Liver (tissue), 9 donors: ENCODE results near the gene KCNJ18. TPM values are rescaled to one million over a fixed set of nuclear protein-coding genes. Genes with fewer than 3 reads are reported as not detected.
"Not testable (repeated sequence)": the region's sequence is repeated elsewhere in the genome, so short reads cannot be mapped to it uniquely, and the experiment has no call there.

Source experiments
- DNase-seq: peaks from one replicate; pipeline ENCODE4 v3.0.0-alpha.2; 2017; ENCODE audit warnings: low spot score
- H3K27ac ChIP-seq, 2 donors: one replicate each; pipeline ENCODE4 v1.7.0; 2013; ENCODE audit warnings: inconsistent platforms in 2 of 2, low read length in 2 of 2, control low read depth in 1 of 2, low read depth in 1 of 2, mild to moderate bottlenecking in 1 of 2
- H3K27me3 ChIP-seq, 4 donors: one replicate each; pipeline versions ENCODE4 v1.6.1 to v1.7.0; 2013; ENCODE audit warnings: low read length in 3 of 4, inconsistent platforms in 1 of 4, mild to moderate bottlenecking in 1 of 4, moderate library complexity in 1 of 4; ENCODE audit not compliant: control insufficient read depth in 4 of 4, insufficient read depth in 4 of 4
- H3K36me3 ChIP-seq, 4 donors: one replicate each; pipeline versions ENCODE4 v1.6.1 to v1.7.0; 2013; ENCODE audit warnings: low read length in 3 of 4, mild to moderate bottlenecking in 3 of 4, low read depth in 1 of 4, moderate library complexity in 1 of 4; ENCODE audit not compliant: control insufficient read depth in 4 of 4, insufficient read depth in 3 of 4
- H3K4me1 ChIP-seq, 4 donors: one replicate each; pipeline versions ENCODE4 v1.6.1 to v1.7.0; 2013; ENCODE audit warnings: low read length in 3 of 4, mild to moderate bottlenecking in 3 of 4, moderate library complexity in 1 of 4; ENCODE audit not compliant: control insufficient read depth in 4 of 4, insufficient read depth in 4 of 4
- H3K4me3 ChIP-seq, 3 donors: one replicate each; pipeline versions ENCODE4 v1.6.1 to v1.7.0; 2013; ENCODE audit warnings: low read length in 3 of 3, control low read depth in 1 of 3, low read depth in 1 of 3, mild to moderate bottlenecking in 1 of 3
- H3K9ac ChIP-seq, 2 donors: one replicate each; pipeline ENCODE4 v1.7.0; 2013; ENCODE audit warnings: low read length in 2 of 2, mild to moderate bottlenecking in 2 of 2, moderate library complexity in 2 of 2, control low read depth in 1 of 2, low read depth in 1 of 2
- H3K9me3 ChIP-seq, 4 donors: one replicate each; pipeline versions ENCODE4 v1.6.1 to v1.7.0; 2013; ENCODE audit warnings: low read length in 3 of 4; ENCODE audit not compliant: control insufficient read depth in 4 of 4
- WGBS: extraction: QIAGEN DNeasy Blood & Tissue Kit; methylation state at CpG from one replicate; pipeline ENCODE4 v1.1.7; 2013; 5-methylcytosine and 5-hydroxymethylcytosine counted together
- polyA plus RNA-seq, 2 donors: library from polyadenylated mRNA; stranded (reverse) in 1 of 2; unstranded in 1 of 2; fragments of 200-250 nt in 1 of 2; fragments of >200 nt in 1 of 2; fragmentation: Nextera tagmentation in 1 of 2; extraction: Ambion mirVana in 1 of 2; gene quantifications; one replicate each; pipeline versions ENCODE4 v1.2.1 to v1.2.3, GENCODE V29; 2013 to 2015
- total RNA-seq, 2 donors: library from RNA; depleted of rRNA; stranded (reverse); fragments of >200 nt; gene quantifications; one replicate each; pipeline ENCODE4 v1.2.3, GENCODE V29; 2014
- donor health status: healthy.
- donor health status: healthy.
- donor health status: healthy.
- donor health status: healthy.
- donor health status: healthy.

Gene KCNJ18
- total and polyA plus RNA-seq, 4 donors: not detected

DNA sequence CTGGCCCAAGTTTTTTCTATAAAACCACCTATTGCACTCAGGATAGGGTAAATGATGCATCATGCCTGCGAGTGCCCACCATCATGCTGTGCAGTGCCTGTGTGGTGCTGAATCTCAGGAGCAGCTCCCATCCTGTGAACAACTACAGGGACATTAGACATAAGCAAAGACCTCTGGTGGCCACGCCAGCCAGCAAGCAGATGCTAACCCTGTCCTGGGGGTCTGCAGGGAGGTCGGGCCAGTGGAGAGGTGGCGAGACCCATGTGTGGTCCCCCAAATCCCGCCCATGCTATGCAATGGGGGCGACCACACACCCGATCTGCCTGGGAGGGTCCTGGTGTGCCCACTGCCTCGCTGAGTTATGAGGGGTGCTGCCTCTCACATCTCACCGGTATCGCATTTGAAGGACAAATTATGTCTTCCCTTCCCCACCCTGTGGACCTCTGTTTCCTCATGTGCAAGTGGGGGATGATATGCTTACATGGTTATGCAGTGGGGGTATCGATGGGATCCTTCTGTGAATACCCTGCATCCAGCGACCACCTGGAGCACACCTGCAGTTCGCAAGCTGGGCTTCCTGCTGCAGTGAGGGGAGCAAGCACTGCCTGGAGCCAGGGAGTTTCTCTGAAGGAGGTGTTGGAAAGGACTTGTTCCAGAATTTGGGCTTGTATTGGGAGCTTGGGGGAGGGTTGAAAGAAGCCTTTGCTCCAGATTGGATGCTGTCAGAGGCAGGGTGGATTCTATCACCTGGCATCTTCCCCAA lies 23.4 kb upstream of the KCNJ18 start:
- H3K27me3 ChIP-seq: not testable (repeated sequence)

DNA sequence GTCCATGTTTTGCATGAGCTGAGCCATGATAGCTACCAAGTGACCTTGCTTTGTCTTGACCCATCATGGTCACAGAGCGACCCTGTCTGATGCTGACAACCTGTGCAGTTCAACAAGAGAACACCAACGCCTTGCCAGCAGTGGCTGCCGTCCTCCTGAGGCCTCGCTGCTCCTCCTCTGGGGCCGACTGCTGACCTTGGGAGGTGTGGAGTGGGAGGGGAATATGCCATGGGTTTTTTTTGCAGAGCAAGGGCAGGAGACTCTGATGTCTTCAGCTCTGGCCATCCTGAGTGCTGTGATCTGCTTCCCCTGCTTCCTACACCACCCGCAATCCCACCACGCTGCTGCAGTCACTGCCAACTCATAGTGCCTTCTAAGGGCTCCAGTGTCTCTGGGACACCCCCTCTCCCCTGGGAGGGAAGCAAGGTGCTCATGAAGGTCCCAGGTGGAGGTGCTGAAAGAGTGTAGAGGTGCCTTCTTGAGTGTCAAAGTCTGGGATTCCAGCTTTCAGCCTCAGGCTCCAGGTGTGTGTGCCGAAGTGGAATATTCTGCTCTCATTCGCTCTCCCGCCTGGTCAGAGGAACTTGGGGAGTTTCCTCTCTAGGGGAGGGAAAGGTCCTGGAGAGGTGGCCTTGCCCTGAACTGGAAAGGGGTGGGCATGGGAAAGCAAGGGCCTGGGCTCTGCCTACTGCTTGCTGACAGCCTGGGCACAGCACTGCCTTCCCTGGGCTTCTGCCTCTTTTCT lies 22.5 kb upstream of the KCNJ18 start:
- DNase-seq: peak; percentile 25
- 74% methylated on average over 10 of the region's 10 CpGs for WGBS

More for the DNA sequence above, 23.4 kb upstream of the KCNJ18 start:
- H3K36me3 ChIP-seq, H3K27ac ChIP-seq, H3K4me1 ChIP-seq, H3K9me3 ChIP-seq, H3K4me3 ChIP-seq, H3K9ac ChIP-seq: not testable (repeated sequence)
- peak; percentile 28 for DNase-seq
- WGBS: 72% methylated on average over 13 of the region's 13 CpGs

DNA sequence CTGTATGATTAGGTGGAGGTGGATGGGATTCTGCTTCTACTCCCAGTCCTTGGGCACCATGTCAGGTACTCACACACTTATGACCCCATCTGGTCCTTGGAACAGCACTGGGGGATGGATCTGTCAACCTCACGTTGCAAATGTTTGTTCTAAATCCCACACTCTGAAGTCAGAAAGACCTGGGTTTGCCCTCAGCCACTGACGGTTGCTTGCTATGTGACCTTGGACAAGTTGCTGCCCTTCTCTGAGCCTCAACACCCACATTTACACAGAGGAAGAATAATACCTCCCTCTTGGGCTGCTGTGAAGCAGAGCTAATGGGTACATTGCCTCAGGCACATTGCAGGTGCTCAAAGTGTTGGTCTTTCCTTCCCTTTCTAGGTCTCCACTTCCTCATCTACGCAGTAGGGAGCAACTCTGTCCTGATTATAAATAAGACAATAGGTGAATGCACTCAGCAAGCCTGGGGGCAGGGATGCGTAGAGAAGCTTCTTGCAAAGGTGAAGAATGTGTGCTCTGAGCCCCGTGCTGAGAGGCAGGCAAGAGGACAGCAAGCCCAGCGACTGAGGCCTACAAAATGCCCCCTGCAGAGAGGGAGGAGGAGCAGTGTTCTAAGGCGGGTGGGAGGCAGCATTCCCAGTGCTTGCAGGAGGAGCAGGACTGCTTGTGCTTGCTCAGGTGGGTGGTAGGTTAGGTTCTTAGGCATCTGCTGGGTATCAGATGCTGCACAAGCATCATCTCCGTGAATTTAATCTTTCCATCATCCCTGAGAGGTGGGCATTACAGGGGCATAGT lies 21.8 kb upstream of the KCNJ18 start:
- H3K4me1 ChIP-seq, H3K27ac ChIP-seq, H3K4me3 ChIP-seq, H3K27me3 ChIP-seq, H3K9ac ChIP-seq, H3K36me3 ChIP-seq, H3K9me3 ChIP-seq: not testable (repeated sequence)
- peak; percentile 26 for DNase-seq
- 42% methylated on average over 8 of the region's 8 CpGs for WGBS

More for the DNA sequence above, 22.5 kb upstream of the KCNJ18 start:
- H3K36me3 ChIP-seq, H3K27ac ChIP-seq, H3K9ac ChIP-seq, H3K4me3 ChIP-seq, H3K27me3 ChIP-seq, H3K9me3 ChIP-seq, H3K4me1 ChIP-seq: not testable (repeated sequence)

DNA sequence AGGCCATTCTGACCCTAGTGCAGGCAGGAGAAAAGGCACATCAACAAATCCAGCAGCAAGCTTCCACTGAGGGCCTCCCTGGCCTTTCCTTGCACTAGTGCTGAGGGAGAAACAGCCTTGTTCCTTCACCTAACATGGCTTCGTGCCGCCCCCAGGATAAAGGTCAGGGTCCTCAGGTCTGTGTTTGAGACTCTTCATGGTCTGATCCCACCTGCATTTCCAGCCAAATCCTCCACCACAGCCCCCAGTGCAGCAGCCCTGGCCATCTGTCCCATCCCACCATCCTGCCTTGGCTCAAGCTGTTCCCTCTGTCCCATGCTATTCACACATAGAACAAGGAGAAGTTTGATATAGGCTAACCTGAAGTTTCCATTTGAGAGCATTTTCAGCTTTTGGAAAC lies 20.9 kb upstream of the KCNJ18 start:
- 71% methylated on average over 2 of the region's 2 CpGs for WGBS
- H3K4me1 ChIP-seq, H3K4me3 ChIP-seq, H3K27me3 ChIP-seq, H3K36me3 ChIP-seq, H3K9me3 ChIP-seq, H3K9ac ChIP-seq, DNase-seq, H3K27ac ChIP-seq: not testable (repeated sequence)

DNA sequence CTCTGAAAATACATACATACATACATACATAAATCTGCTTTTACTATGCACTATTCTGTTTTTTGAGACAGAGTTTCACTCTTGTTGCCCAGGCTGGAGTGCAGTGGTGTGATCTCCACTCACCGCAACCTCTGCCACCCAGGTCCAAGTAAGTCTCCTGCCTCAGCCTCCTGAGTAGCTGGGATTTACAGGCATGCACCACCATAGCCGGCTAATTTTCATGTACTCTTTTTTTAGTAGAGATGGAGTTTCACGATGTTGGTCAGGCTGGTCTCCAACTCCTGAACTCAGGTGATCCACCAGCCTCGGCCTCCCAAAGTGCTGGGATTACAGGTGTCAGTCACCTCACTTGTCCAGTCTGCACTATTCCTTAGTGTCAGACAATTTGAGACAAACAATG lies 20.5 kb upstream of the KCNJ18 start:
- DNase-seq, H3K27me3 ChIP-seq, H3K36me3 ChIP-seq, H3K4me3 ChIP-seq, H3K9me3 ChIP-seq, H3K4me1 ChIP-seq, H3K9ac ChIP-seq, H3K27ac ChIP-seq: not testable (repeated sequence)
- WGBS: 70% methylated on average over 4 of the region's 4 CpGs

DNA sequence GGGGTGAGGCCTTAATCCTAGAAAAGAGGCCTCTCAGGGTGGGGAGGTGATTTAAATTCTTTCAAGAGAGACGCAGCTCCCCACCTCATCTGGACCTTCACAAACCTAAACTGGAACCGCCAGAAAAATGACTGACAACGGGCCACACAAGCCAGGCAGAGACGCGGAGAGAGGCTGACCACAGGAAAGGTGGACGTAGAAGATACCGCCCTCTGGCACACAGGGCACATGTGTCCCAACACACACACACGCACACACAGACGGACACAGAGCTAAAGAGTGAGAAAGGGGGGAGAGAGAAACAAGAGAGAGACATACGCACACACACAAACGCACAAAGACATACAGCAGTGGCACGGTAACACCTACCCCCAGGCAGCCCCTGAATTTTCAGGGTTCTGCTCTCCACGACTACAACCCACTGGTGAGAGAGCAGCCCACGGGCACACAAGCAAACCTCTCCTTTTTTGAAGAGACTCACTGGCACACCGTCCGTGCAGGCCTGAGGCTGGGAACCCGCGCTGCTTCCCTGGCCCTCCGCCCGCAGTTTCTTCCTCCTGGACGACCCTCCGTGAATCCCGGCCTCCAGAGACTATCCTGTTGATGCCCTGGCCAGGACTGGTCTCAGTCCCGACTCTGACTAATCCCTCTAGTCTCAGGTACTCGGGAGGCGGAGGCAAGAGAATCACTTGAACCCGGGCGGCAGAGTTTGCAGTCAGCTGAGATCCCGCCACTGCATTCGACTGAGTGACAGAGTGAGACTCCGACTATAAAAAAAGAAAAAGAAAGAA lies 18.7 kb upstream of the KCNJ18 start:
- not testable (repeated sequence) for H3K9ac ChIP-seq, H3K4me1 ChIP-seq, H3K9me3 ChIP-seq, H3K36me3 ChIP-seq, DNase-seq, H3K27ac ChIP-seq, H3K27me3 ChIP-seq, H3K4me3 ChIP-seq
- WGBS: 83% methylated on average over 31 of the region's 31 CpGs
